Measurements from ENCODE around the gene FNDC5. TPM values are rescaled to one million over a fixed set of nuclear protein-coding genes. Genes with fewer than 3 reads are reported as not detected.
A peak's percentile ranks its signal among the peaks of the same experiment; 100 is the strongest.

The FNDC5 gene
- total and polyA plus RNA-seq, 9 of the 15 experiments (the other 6 are each of a cell fraction or from before 2014, with no cell fraction given), result 0.06 to 2.1 (median 0.22) TPM

GRCh38 chr1:32886004-32886827, 15.5 kb upstream of the FNDC5 start, which contains the start of gene HPCA (continued):
- TF ChIP-seq RBM39 (optimal IDR thresholded peaks at IDR 0.05; ENCODE audit: low read depth, low read length) (no peak), PBX2 (CRISPR knock-in tag; IDR thresholded peaks at IDR 0.05; ENCODE audit: low read depth) (peak; percentile 78), PBX2 (tag; conservative IDR thresholded peaks at IDR 0.05; ENCODE audit: low read depth) (no peak), ZNF76 (CRISPR knock-in tag; IDR thresholded peaks at IDR 0.05; ENCODE audit: borderline replicate concordance) (no peak), FOXK1 (CRISPR knock-in tag; IDR thresholded peaks at IDR 0.05; ENCODE audit: borderline replicate concordance) (peak; percentile 99), ATF4 (CRISPR knock-in tag; IDR thresholded peaks at IDR 0.05) (0 out of 2 replicates have a peak, but pooled peaks have one; percentile 61), OTX1 (CRISPR knock-in tag; IDR thresholded peaks at IDR 0.05) (0 out of 2 replicates have a peak, but pooled peaks have one; percentile 60), RFX1 (IDR thresholded peaks at IDR 0.05) (no peak), E2F6 (IDR thresholded peaks at IDR 0.05; ENCODE audit: borderline replicate concordance in 1 of 2, extremely low read depth in 1 of 2, insufficient read depth in 1 of 2, insufficient read length in 1 of 2, low read depth in 1 of 2, low read length in 1 of 2, poor library complexity in 1 of 2, severe bottlenecking in 1 of 2) (peak in 1 of 2 experiments; percentile 45), PHF8 (IDR thresholded peaks at IDR 0.05; ENCODE audit: borderline replicate concordance, low read length) (no peak), KDM1A (IDR thresholded peaks at IDR 0.05) (peak in 1 of 2 experiments; percentile 24; a peak in 1 of 4 replicates), HCFC1 (IDR thresholded peaks at IDR 0.05; ENCODE audit: low read depth, low read length) (peak; percentile 68), CREM (IDR thresholded peaks at IDR 0.05; ENCODE audit: low read depth) (peak; percentile 87), ZMIZ1 (IDR thresholded peaks at IDR 0.05; ENCODE audit: low read depth in 2 of 2, low read length in 2 of 2) (no peak), CCAR2 (IDR thresholded peaks at IDR 0.05; ENCODE audit: low read depth, low read length) (no peak), ZKSCAN8 (CRISPR knock-in tag; IDR thresholded peaks at IDR 0.05) (no peak)
- TF ChIP-seq, protein P1, sequence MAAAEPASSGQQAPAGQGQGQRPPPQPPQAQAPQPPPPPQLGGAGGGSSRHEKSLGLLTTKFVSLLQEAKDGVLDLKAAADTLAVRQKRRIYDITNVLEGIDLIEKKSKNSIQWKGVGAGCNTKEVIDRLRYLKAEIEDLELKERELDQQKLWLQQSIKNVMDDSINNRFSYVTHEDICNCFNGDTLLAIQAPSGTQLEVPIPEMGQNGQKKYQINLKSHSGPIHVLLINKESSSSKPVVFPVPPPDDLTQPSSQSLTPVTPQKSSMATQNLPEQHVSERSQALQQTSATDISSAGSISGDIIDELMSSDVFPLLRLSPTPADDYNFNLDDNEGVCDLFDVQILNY (CRISPR knock-in tag; IDR thresholded peaks at IDR 0.05), result peak; percentile 99

Measured in K562 (cell line).